HuH-7 (cell line): ENCODE results near the gene PDLIM3.

Experiments used
- DNase-seq: peaks from one replicate; pipeline ENCODE4 v3.0.0; 2011; ENCODE audit warnings: low spot score

Gene PDLIM3

DNA sequence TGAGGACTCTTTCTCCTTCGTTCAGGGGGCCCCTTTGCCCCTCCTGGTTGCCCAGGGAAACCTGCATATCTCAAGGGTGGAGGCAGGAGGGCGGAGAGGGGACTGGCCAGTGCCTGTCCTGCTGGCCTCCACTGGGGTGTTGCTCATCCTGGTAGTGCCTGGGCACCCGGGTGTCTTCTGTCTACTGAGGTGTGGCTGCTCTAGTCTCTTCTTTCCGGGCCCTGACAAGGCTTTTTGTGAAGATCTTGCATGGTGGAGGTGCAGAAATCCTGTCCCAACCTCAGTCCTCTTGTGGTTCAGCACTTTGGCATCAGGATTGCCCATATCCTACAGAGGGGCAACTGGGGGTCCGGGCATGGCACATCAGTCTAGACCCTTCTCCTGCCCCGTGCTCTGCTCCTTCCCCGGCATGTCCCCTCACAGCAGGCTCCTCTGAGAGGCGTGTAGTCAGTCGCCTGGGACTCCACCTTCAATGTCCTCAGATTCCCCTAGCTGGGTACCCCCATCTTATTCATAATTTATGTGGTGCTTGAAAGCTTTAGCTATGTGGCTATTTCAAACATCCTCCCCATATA is 65.6 kb downstream of the PDLIM3 start:
- no peak for DNase-seq

DNA sequence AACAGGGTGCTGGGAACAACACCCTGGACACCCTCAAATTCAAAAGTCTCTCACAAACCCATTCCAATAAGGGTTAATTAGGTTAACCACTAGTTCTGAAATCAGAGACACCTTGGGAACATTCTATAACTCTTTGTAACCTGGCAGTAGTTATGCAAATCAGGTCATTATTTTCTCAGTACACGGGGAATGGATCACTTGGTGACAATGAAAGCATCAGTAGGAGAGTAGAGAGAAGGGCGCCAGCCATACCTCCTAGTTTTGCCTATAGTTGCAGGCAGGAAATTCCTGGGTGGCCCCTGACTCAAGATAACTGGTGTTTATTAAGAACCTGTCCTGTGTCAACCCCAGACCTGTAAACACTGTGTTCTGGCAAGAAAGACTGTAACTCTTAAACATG is 66.3 kb downstream of the PDLIM3 start:
- DNase-seq, result no peak

DNA sequence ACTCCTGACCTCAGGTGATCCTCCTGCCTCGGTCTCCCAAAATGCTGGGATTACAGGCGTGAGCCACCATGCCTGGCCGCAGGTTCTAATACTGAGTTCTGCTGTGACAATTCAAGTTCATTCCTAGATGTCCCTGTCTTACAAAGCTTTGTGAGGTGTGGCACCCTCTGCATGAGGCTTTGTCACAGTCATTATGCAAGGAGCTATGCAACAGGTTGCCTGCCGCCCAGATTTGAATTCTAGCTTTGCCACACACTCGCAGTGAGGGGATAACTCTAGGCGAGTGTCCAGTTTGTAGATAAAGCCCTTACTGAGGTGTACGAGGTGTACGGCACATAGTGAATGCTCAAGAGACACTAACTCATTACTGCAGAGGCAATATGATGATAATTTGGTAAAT is 67.3 kb downstream of the PDLIM3 start:
- no peak for DNase-seq

DNA sequence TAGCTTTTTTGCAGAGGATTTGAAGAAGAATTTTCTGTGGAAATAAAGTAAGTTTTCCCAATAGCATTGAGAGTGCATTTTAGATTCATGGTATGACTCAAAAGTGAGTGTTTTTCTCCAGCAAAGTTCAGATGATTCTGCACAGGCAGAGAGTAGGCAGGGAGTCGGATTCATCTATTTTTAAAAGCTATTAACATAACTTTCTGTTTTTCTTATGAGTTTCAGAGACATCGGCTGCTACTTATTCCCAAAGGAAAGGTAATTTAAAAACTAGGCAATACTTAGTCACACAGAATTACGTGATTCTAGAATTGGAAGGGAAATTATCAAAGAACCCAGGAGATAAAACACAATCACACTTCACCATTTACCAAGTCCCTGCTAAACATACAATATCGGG is 68.2 kb downstream of the PDLIM3 start:
- no peak for DNase-seq

DNA sequence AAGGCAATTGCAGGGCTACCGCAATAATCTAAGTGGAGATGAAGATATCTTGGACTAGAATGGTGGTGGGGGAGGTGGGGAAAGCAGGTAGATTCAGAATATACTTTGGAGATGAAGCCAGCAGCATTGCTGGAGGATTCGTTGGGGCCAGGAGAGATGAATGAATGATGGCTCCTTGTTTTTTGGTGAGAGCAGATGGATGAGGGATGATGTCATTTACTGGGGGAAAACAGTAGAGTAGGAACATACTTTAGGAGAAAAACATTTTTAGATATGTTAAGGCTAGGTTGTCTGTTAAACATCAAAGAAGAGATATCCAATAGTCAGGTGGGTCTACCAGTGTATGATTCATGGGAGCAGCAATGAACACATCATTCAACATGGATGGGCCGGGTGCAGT is 69.6 kb downstream of the PDLIM3 start:
- no peak for DNase-seq

DNA sequence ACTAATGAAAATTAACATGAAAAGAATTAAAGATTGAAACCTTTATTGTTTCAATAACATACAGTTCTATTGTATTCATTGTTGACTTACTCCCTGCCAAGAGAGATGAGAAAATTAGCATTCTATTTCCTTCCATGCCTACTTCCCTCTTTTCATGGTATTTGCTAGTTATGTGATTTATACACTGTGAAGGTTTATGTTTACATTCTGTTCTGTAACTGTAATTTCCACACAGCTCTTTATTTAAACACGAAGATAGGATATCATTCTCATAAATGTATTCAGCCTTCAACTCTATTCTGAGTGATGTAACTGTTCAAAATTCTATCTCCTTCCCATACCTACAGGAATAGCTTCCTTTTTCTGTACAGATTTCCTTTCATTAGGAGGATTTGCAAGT is 70.4 kb downstream of the PDLIM3 start:
- DNase-seq, result no peak

DNA sequence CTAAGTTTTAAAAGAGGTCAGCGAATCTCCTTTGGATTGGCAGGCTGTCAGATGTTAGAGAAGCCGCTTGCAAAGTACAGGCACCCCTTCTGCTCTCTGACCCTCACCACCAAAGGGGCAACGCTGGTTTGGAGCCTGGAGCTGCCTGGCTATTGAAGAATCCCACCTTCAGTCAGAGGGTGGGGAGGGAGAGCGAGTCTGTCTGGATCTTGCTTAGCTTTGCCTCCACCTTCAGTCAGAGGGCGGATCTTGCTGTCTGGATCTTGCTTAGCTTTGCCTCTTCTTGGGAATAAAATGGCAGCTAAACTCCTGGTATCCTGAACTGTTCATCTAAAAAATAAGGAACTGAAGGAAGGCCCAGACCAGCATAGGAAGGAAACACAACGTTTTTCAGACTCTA is 71.1 kb downstream of the PDLIM3 start:
- DNase-seq, result no peak

DNA sequence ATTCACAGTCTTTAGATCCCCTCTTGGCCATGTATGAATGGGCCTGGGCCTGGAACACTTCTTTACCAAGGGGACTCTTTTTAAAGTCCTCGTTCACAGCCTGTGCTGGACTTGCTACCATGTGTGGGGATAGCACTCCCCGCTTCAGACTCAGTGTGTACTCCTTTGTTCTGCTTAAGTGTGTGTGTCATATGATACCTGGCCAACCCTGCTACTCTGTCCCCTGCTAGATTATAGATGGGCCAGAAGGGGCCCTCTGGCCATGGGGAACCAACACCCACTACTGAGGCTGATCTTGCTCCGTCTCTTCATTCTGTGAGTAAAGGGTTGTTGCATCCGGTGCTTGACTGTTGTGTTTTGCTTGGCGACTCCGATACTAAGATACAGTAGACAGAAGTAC is 71.8 kb downstream of the PDLIM3 start:
- no peak for DNase-seq

DNA sequence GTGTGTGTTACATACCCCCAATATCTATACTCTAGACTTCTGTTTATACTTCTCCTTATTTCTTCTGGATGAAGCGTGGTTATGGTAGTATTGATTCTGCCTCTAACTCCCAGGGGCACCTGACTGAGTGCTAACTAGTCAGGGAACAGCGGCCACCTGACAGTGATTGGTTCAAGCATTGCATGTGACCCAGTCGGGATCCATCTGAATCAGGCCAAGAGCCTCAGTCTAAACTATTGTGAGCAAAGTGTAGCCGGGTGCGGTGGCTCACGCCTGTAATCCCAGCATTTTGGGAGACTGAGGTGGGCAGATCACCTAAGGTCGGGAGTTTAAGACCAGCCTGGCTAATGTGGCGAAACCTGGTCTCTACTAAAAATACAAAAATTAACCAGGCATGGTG is 73.7 kb downstream of the PDLIM3 start:
- DNase-seq, result no peak

DNA sequence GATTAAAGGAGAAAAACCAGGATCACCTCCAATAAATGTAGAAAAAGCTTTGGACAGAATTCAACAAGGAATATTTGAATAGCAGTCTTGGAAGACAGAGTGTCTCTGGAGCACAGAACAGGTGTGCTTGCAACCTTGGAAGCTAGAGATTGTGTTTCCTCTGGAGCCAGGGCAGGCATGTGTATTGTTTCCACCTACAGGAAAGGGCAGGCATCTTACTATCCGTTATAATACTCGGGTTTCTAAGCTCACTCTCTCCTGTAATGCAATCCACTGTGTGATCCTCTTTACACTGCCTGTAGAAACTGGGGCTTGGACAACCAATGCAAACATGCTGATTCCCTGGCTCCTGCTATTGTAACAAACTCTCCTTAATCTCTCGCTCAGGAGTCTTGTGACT is 78.2 kb downstream of the PDLIM3 start:
- DNase-seq, result no peak

DNA sequence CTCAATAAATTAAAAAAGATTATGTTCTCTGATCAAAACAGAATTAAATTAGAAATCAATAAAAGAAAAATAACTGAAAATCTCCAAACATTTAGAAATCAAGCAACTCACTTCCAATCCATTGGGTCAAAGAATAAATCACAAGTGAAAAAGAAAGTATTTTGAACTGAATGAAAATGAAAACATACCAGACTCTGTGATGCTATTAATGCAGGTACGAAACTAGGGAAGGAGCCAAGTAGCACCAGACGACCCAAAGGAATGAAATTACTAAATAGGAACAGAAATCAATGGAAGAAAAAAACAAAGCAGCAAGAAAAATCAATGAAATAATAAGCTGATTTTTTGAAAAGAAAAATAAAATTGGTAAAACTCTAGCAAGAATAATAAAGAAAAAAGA is 79.2 kb downstream of the PDLIM3 start:
- DNase-seq, result no peak
